EL (cell line): ENCODE data around the gene B4GALNT3.
A peak's percentile ranks its signal among the peaks of the same experiment; 100 is the strongest.
"Not testable (repeated sequence)": the region's sequence is repeated elsewhere in the genome, so short reads cannot be mapped to it uniquely, and the experiment has no call there.

ENCODE experiments used
- DNase-seq: peaks from one replicate; pipeline ENCODE4 v3.0.0-alpha.2; 2016

B4GALNT3 gene

GRCh38 chr12:459430-460258 is at the start of gene B4GALNT3:
Gene B4GALNT3 (plus strand): TSS chr12:459939. CDS start chr12:460377, 438 bp downstream.
- no peak for DNase-seq

GRCh38 chr12:414859-415258 is 44.9 kb upstream of the B4GALNT3 start:
- no peak for DNase-seq

- no peak for DNase-seq
These were observed 41.3 kb upstream of the B4GALNT3 start for GRCh38 chr12:418432-418831.

GRCh38 chr12:422526-422925 is 37.2 kb upstream of the B4GALNT3 start:
- no peak for DNase-seq

GRCh38 chr12:435737-436136 is 24.0 kb upstream of the B4GALNT3 start:
- DNase-seq, result not testable (repeated sequence)

GRCh38 chr12:442235-442884 is 17.4 kb upstream of the B4GALNT3 start:
- peak; percentile 52 for DNase-seq

- DNase-seq, result no peak
These were observed 12.6 kb upstream of the B4GALNT3 start for GRCh38 chr12:447141-447540.

- DNase-seq, result no peak
These were observed 10.5 kb upstream of the B4GALNT3 start for GRCh38 chr12:449203-449602.

- no peak for DNase-seq
These were observed 9.3 kb upstream of the B4GALNT3 start for GRCh38 chr12:450438-450837.

- no peak for DNase-seq
These were observed 7.0 kb upstream of the B4GALNT3 start for GRCh38 chr12:452667-453210.

- no peak for DNase-seq
These were observed 4.9 kb upstream of the B4GALNT3 start for GRCh38 chr12:454833-455232.

- DNase-seq, result no peak
These were observed 3.9 kb upstream of the B4GALNT3 start for GRCh38 chr12:455821-456220.

GRCh38 chr12:457676-458075 is 2.1 kb upstream of the B4GALNT3 start:
- no peak for DNase-seq

GRCh38 chr12:459050-459429 is 699 bp upstream of the B4GALNT3 start:
- DNase-seq, result no peak

- peak; percentile 10 for DNase-seq
These were observed 807 bp downstream of the B4GALNT3 start for GRCh38 chr12:460261-461230.

- DNase-seq, result no peak
These were observed 1.7 kb downstream of the B4GALNT3 start for GRCh38 chr12:461425-461824.

- no peak for DNase-seq
These were observed 3.4 kb downstream of the B4GALNT3 start for GRCh38 chr12:462936-463705.

GRCh38 chr12:464484-465267 is 4.9 kb downstream of the B4GALNT3 start:
- DNase-seq, result no peak

- no peak for DNase-seq
These were observed 6.3 kb downstream of the B4GALNT3 start for GRCh38 chr12:466039-466438.

- DNase-seq, result no peak
These were observed 7.0 kb downstream of the B4GALNT3 start for GRCh38 chr12:466762-467161.

- no peak for DNase-seq
These were observed 7.9 kb downstream of the B4GALNT3 start for GRCh38 chr12:467591-467990.
